22Rv1 (cell line): ENCODE results near the gene GNG4.
"Not testable (repeated sequence)": the region's sequence is repeated elsewhere in the genome, so short reads cannot be mapped to it uniquely, and the experiment has no call there.

ENCODE experiments used
- CTCF ChIP-seq: fragments of 450-650 bp; IDR thresholded peaks from 2 replicates; pipeline ENCODE4 v1.5.1; 2017; ENCODE audit warnings: mild to moderate bottlenecking
- ZFX ChIP-seq: fragments of 450-650 bp; IDR thresholded peaks from 2 replicates; pipeline ENCODE4 v1.6.1; 2017; ENCODE audit warnings: antibody characterized with exemption, borderline replicate concordance

DNA sequence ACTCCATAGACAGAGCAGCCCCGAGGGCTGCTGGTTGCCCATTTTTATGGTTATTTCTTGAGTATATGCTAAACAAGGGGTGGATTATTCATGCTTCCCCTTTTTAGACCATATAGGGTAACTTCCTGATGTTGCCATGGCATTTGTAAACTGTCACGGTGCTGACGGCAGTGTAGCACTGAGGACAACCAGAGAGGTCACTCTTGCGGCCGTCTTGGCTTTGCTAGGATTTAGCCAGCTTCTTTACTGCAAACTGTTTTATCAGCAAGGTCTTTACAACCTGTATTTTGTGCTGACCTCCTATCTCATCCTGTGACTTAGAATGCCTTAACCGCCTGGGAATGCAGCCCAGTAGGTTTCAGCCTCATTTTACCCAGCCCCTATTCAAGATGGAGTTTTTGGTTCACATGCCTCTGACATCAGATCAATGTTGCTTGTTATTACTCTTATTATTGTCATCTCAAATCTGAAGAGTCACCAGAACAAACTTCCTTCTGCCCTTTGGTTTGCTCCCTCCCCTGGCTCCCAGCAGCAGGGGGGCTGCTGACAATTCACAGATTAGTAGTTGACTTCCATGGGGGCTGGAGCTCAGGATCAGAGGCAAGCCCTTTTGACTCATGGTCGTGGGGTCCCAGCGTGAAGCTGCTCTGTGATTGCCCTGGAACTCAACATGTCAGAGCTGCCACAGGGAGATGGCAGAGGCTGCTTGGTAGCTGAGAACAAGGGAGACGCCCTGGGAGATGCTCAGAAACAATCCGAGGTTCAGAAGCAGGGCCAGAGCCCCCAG, 103.0 kb downstream of the GNG4 start:
- TF ChIP-seq CTCF, ZFX: not testable (repeated sequence)
